GM18511 (cell line): ENCODE results near the gene TTC23.
A peak's percentile ranks its signal among the peaks of the same experiment; 100 is the strongest.

Experiments used
- ATAC-seq: cut with Tn5 transposase; IDR thresholded peaks from one replicate; pipeline ENCODE4 v1.9.1; 2021; ENCODE audit warnings: mild to moderate bottlenecking, moderate library complexity; ENCODE audit not compliant: unreplicated experiment

Gene TTC23

DNA sequence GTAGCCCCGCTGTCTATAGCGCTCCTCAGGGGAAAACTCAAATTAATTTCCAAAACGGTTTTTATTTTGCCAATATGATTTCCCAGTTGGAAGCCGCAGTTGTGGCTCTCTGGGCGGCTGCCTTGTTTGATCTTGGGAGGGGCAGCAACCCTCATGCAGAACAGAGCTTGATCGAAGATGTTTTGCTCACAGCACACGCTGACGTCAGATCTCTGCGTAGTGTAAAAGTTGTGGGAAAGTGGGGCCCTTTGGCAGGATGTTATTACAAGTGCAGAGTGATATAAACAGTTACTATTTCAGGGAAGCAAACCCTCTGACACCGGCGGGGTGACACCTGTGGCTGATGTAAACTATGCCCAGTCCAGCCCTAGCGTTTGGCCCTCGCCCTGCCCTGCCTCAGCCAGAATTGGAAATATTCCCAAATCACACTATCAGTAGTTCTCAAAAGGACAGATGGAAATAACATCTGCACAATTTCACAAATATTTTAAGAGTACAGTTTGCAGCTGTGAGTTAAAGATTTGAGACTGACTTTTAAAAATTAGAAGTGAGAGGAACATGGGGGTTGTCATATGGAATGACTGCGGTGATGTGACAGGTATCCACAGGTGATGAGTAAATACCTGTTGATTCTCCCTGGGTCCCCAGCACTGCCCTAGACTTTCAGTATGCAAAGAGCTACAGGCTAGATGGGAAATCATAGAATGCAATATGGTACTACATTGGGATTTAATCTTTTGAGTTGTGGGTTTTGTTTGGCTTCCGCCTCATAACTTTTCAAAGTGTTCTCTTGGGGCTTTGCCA, 142.8 kb downstream of the TTC23 start:
- no peak for ATAC-seq

DNA sequence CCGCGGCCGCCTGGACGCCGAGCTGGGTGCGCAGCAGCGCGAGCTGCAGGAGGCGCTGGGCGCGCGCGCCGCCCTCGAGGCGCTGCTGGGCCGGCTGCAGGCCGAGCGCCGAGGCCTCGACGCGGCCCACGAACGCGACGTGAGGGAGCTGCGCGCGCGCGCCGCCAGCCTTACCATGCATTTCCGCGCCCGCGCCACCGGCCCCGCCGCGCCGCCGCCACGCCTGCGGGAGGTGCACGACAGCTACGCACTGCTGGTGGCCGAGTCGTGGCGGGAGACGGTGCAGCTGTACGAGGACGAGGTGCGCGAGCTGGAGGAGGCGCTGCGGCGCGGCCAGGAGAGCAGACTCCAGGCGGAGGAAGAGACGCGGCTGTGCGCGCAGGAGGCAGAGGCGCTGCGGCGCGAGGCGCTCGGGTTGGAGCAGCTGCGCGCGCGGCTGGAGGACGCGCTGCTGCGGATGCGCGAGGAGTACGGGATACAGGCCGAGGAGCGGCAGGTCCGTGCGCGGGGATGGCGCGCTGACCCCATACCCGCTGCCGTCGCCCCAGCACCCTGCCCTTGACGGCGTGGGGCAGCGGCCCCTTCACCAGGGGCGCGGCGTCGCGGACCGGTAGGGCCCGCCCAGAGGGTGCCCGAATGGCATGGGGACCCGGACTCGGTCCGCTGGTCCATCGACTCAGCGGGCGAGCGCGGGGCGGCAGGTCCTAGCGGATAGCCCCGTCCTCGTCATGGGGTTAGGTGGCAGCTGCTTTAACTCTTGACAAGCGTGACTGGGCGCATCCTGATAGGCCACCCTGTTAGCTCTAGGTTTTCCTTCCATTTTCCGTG, 143.7 kb downstream of the TTC23 start:
- peak; percentile 59 for ATAC-seq

DNA sequence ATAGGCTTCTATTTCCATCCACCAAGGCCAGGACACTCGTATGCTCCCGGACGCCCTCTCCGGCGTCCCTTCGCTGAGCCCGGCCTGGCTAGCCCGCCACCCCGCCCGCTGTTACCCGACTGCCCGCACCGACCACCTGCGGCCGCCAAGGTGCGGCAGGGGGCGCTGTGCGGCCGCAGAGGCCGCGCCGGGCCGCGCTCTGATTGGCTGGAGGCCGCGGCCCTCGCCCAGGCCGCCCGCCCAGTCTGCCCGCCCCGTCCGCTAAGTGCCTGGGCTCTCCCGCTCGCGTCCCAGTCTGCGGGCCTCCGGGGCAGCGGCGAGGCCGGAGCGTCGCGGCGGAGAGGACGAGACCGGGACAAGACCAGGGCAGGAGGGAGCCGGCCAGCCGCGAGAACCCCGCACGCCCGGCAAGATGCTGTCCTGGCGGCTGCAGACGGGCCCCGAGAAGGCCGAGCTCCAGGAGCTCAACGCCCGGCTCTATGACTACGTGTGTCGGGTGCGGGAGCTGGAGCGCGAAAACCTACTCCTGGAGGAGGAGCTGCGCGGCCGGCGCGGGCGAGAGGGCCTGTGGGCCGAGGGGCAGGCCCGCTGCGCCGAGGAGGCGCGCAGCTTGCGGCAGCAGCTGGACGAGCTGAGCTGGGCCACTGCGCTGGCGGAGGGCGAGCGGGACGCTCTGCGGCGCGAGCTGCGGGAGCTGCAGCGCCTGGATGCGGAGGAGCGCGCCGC, 144.4 kb downstream of the TTC23 start, which contains the start of gene SYNM:
Gene SYNM (plus strand): TSS at position 293 of the 726 bp plus-strand sequence. CDS start 120 bp downstream, at position 413.
- peak; percentile 72 for ATAC-seq

DNA sequence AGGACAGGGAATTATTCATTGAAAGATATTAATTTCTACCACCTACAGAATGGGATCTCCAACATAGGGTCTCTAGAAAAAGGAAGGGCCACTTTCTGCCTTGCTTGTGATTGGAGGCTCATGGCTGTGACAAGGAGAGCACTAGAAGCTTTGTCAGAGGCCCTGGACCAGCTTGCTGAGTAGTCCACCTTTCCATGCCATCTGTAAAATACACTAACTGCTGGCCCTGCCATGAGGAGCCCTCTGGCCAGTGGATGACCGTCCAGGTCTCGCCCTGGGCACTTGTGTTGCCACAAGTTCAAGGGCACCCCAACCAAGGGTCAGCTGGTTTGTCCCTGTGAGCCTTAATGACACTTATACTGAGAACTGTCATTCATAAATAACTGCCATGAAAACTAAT, 146.1 kb downstream of the TTC23 start:
- no peak for ATAC-seq

DNA sequence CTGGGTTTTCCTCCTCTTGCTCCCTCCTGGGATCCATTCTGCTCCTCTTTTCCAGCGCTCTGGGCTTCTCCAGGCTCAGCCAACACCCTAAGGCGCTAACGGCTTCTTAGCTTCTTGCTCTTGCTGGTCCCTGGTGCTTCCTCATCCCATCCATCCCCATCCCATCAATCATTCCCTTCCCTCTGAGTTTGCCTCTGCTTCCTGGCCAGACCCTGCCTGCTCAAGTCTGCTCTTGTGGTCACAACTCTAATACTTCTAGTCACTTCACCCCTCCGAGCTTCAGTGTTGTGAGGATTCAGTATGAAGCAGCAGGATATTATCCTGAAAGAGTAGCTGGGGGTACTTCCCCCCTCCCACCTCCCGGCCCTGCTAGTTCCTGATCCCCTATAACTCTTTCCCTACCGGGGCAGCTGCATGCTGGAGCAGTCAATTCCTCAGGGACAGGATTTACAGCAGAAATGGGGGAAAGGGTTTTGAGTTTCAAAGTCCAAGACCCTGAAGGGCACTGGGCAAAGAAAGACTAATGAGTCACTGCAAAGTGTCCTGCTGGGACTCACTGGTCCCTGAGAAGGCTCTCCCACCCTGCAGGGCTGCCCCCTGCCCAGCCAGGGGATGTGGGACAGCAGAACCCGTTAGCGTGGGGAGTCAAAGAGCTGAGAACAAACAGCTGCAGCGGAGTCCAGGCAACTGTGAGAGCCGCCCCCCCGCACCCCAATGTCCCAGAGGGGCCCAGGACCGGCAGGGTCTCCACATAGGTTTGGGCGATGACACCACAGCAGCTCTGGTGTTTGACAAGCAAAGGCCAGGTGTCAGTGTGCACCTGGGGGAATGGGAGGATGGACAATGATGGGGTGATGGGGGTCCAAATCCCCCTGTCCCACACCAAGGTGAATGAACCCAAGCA, 146.8 kb downstream of the TTC23 start:
- ATAC-seq: no peak

DNA sequence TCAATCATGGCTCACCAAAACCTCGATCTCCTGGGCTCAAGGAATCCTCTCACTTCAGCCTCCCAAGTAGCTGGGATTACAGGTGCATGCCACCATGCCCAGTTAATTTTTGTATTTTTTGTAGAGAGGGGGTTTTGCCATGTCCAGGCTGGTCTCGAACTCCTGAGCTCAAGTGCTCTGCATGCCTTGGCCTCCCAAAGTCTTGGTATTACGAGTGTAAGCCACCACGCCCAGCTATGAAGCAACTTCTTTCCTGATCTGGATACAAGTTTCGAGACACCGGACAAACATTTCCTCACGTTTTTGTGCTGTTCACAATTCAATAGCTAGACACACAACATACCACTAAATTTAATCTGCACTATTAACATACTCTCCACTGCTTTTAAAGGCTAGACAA, 147.9 kb downstream of the TTC23 start:
- no peak for ATAC-seq

DNA sequence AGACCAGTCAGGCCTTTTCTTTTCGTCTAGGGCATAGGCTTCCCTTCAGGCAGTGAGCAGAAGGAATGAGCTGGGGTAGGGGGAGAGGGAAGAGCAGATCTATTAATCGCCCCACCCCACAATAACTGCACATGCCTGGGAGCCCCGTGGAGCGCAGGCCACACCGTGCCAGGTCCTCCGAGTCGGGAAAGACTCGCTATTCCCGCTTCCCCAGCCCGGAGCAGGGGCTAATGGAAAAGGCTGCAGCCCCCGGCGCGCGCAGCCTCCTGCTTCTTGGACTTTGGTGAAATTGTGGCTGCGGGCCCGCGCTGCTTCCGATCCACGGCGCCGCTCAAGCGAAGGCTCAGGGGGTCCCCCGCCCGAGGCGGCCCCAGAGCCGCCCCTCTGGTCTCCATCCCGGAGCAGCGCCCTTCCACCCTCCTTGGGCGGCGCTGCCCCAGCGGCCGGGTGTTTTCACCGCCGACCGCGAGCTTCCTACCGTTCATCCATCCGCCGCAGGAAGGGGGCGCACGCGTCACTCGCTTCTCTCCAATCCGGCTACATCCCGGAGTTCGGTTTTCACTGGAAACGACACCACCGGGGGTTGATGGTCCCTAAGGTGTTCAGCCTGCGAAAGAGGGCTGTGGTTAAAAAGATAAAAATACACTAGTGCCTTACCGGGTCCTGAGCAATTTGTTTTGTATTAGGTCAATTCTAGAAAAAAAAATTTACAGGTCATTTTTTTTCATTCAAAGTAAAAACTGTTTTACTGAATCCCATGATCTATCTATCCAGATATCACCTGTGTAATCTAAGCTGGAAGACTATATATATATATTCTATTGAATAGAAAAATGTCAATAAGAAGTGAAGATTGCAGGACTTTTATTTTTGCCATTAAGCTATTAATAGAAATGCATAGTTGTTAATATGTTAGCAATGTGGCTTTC, 148.9 kb downstream of the TTC23 start:
- ATAC-seq: peak; percentile 36

DNA sequence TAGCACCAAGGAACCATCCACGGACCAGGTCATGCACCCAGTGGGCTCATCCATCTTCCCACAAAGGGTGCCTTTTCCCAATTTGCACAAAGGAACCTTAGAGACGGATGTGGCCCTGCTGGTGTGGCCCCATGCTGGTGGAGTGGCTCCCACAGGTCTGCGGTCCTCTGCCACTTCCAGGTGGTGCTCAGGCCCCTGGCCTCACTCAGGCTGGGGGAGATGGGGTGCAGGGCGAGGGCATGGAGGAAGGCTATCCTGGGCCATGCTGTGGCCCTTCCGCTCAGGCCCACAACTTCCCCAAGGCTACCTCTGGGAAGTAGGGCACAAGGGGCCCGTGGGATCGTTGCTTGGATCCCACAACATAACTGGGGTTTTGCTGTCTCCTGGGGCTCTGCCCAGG, 149.7 kb downstream of the TTC23 start:
- ATAC-seq: no peak

DNA sequence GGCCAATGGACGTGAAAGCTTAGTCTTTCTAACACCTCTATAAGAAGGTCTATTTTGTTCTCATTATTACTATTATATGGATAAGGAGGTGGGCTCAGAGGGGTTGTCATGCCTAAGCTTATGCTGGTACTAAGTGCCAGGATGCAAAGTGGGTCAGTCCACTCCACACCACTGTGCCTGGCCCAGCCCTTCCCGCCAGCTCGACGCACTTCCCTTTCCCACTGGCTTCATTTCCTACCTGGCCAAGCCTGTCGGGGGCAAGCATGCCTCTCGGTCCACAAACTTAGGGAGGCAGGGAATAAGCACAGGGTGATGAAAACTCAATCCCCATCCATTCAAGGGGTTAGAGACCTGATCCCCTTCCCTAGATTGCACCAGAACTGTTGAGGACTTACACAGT, 150.4 kb downstream of the TTC23 start:
- ATAC-seq: no peak

DNA sequence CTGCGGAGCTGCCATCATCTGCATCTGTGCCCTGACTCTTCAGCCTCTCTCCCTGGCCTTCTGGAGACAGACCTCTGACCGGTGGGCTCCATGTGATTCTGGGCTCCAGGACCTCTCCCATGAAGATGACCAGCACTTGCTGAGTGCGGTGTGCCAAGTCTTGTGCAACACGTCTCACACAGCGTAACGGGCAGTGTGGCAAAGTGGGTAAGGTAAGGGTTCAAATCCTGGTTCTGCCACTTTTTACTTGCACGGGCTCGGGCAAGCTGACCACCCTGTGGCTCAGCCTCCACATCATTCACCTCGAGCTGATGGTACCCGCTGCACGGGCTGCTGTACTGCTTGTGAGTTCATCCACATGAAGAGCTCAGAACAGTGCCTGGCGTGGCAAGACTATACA, 151.0 kb downstream of the TTC23 start:
- ATAC-seq: no peak

DNA sequence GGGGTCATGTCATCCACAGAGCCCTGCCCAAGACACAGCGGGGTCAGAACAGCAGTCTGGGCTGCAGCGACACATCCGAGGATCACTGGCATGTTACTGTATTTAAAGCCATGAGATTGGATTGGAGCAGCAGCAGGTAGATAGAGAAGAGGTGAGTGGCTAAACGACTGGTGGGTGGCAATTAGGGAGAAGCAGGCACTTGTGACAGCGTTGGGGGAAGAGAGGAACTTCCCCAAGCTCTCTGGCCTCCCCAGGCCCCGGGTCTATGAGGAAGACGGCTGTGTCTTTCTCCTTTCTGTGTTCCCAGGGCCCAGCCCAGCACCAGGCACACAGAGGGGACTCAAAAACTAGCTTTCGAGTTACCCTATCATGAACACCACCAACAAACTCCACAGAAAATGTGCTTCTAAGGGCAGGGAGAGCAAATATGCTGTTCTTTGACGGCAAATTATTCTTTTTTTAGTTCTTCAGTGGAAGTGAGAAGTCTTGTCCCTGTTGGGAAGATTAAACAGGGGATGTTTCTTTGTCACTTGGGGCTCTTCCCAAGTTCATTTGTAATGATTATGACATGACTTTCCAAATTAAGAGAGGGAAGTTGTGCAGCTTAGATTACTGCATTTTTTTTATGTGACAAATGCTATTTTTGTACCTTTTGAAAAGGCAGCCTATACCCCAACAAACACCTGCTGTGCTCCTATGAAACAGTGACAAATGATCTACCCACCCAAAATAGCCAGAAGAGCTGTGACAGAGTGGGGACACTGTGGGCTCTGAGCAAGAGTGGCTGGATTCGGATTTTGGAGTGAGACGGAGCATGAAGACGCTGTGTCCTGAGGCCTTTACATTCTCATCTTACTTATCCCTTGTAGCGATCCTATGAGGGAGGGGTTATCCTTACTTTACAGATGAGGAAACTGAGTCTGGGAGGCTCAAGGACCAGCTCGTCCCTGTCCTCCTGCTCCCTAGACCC, 151.7 kb downstream of the TTC23 start:
- ATAC-seq: no peak

DNA sequence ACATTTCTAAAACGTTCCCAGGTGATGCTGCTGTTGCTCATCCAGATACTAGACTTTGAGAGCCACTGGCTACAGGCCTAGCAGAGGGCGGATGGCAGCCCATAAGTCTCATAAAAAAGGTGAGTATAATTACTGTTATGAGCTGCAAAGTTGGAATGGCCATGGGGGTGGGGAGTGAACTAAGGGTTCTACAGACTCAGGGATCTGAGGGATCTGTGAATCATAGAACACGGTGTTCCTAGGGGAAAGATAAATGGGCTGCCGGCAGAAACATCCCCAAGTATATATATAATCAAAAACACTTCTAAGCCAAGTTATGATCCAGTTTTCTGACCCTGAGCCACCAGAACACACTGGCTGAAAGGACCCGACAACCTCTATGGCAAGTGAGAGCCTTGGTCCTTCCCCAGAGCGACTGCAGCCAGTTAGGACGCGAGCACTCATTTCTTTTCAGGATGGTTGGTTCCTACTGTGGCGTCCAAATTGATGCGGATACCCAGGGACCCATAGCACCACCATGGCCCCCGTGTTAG, 152.4 kb downstream of the TTC23 start:
- no peak for ATAC-seq

DNA sequence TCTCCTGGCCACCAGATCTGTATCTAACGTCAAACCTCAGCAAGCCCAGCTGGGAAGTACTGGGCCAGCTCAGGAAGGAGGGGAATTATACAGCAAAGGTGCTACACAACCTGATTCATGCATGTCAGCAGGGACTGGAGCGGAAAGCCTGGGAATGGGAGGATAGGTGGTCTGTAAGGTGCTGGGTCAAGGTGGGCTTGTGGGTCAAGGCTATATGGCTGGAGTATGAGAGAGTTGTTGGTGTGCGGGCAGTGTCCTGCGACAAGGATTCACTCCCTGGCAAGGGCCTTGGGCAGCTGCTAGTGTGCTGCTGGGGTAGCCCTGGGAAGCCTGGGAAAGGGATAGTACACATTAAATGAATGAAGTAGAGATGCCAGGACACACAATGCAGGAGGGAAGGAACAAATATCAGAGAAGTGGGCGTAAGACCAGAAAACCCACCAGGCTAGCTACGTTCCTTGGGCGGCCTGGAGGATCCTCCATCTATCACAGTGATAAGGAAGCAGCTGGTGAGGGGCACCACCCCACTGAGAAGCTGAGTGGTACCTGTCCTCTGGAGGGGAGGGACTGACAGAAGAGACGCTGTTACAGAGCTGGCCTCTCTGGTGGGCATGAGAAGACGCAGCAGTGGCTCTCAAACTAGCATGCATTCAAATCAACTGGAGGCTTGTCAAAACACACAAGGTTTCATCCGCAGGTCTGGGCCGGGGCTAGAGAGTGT, 153.0 kb downstream of the TTC23 start:
- no peak for ATAC-seq

DNA sequence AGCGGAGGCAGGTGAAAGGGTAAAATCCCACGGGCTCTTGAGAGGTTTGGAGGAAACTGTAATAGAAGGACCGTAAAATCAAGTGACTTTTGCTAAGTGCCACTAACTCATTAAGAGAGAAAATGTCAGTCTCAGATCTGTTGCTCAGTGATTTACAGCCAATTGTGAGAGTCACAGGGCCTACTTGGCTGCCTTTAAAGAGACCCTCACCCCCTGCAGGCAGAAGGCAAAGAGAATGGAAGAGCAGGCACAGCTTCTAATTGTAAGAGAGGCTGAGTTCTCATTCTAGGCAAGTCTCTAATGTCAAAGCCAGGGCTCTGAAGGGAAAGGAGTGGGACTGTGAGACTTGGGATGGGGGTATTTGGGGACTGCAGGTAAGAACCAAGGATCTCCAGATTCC, 153.8 kb downstream of the TTC23 start:
- ATAC-seq: no peak

DNA sequence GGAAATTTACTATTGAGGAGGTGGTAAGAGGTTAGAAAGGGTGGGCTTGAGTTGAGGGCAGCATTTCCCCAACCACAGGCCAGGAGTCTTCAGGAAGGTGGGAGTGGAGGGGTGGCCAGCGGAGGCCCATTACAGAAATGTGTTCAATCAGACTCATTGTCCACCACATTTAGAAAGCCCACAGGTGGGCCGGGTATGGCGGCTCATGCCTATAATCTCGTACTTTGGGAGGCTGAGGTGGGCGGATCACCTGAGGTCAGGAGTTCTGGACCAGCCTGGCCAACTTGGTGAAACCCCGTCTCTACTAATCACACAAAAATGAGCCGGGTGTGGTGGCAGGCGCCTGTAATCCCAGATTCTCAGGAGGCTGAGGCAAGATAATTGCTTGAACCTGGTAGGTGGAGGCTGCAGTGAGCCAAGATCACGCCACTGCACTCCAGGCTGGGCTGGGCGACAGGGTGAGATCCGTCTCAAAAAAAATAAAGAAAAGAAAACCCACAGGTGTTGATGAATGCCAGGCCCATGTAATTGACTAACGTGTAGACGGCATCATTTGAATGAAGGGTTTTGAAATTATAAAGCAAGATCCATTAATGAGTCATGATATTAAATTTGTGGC, 156.7 kb downstream of the TTC23 start:
- no peak for ATAC-seq

DNA sequence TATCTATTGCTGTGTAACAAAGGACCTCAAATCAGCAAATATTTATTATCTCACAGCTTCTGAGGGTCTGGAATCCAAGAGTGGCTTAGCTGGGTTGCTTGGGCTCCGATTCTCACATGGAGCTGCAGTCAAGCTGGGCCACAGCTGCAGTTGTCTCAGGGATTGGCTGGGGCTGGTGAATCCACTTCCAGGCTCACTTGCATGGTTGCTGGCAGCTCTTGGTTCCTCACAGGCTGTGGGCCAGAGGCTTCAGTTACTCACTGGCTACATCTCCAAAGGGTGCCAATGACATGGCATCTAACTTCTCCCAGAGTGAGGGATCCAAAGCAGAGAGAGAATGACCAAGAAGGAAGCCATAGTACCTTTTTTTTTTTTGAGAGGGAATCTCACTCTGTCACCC, 158.4 kb downstream of the TTC23 start:
- no peak for ATAC-seq
